NCI-H446 treated with DMSO at 0.1 percent for 48 hours (cell line): Measurements from ENCODE around the gene ACMSD.
"Not testable (repeated sequence)": the region's sequence is repeated elsewhere in the genome, so short reads cannot be mapped to it uniquely, and the experiment has no call there.

Source experiments
- DNase-seq: peaks from one replicate; lab custom pipeline; 2025; lab: John Stamatoyannopoulos, UW

Gene ACMSD

GRCh38 chr2:134852518-134852917 is 14.1 kb downstream of the ACMSD start:
- no peak for DNase-seq

- no peak for DNase-seq
These were observed 17.3 kb downstream of the ACMSD start for GRCh38 chr2:134855709-134856108.

- no peak for DNase-seq
These were observed 19.8 kb downstream of the ACMSD start for GRCh38 chr2:134858245-134858644.

GRCh38 chr2:134861173-134861572 is 22.8 kb downstream of the ACMSD start:
- DNase-seq: no peak

GRCh38 chr2:134862069-134862468 is 23.7 kb downstream of the ACMSD start:
- DNase-seq: no peak

- DNase-seq: no peak
These were observed 24.3 kb downstream of the ACMSD start for GRCh38 chr2:134862674-134863073.

- DNase-seq: no peak
These were observed 25.0 kb downstream of the ACMSD start for GRCh38 chr2:134863446-134863845.

- no peak for DNase-seq
These were observed 26.8 kb downstream of the ACMSD start for GRCh38 chr2:134865067-134865787.

- no peak for DNase-seq
These were observed 28.2 kb downstream of the ACMSD start for GRCh38 chr2:134866498-134867099.

- no peak for DNase-seq
These were observed 31.7 kb downstream of the ACMSD start for GRCh38 chr2:134869946-134870736.

- DNase-seq: no peak
These were observed 34.7 kb downstream of the ACMSD start for GRCh38 chr2:134873152-134873551.

GRCh38 chr2:134875309-134875708 is 36.9 kb downstream of the ACMSD start:
- DNase-seq: no peak

GRCh38 chr2:134882773-134883172 is 44.4 kb downstream of the ACMSD start:
- DNase-seq: no peak

GRCh38 chr2:134883552-134884293 is 45.3 kb downstream of the ACMSD start:
- DNase-seq: no peak

GRCh38 chr2:134884435-134884834 is 46.0 kb downstream of the ACMSD start:
- DNase-seq: no peak

- no peak for DNase-seq
These were observed 54.0 kb downstream of the ACMSD start for GRCh38 chr2:134892282-134893035.

GRCh38 chr2:134897932-134898331 is 59.5 kb downstream of the ACMSD start:
- no peak for DNase-seq

- no peak for DNase-seq
These were observed 60.8 kb downstream of the ACMSD start for GRCh38 chr2:134899204-134899603.

- DNase-seq: no peak
These were observed 61.7 kb downstream of the ACMSD start for GRCh38 chr2:134900151-134900550.

- DNase-seq: not testable (repeated sequence)
These were observed 65.3 kb downstream of the ACMSD start for GRCh38 chr2:134903701-134904100.

GRCh38 chr2:134905168-134905567 is 66.8 kb downstream of the ACMSD start:
- DNase-seq: no peak

- no peak for DNase-seq
These were observed 68.3 kb downstream of the ACMSD start for GRCh38 chr2:134906726-134907125.
